ENCODE data around the gene RFPL3. TPM values are rescaled to one million over a fixed set of nuclear protein-coding genes. Genes with fewer than 3 reads are reported as not detected.

The RFPL3 gene
- total and polyA plus RNA-seq, 2 experiments from 2014 or later = not detected

- H3K4me3 ChIP-seq = no peak overlapping the region
- H3K4me1 Mint-ChIP-seq = peaks cover 20% of the 10 kb centered on the region
- H4K20me1 ChIP-seq (replicated peaks; ENCODE audit: insufficient read depth) = no peaks in the 10 kb centered on the region
- H3K27me3 ChIP-seq (ENCODE audit: insufficient read depth) = no peaks in the 10 kb centered on the region
- no peak overlapping the region for H3K27ac ChIP-seq (ENCODE audit: low read depth)
- peaks cover 4% of the 10 kb centered on the region for H3K4me1 ChIP-seq (ENCODE audit: insufficient read depth)
- H3K9me3 Mint-ChIP-seq = peaks cover 15% of the 10 kb centered on the region
- no peak for TF ChIP-seq REST (IDR thresholded peaks at IDR 0.05; ENCODE audit: unreplicated experiment)
- no peak for TF ChIP-seq STAT1 (IDR thresholded peaks at IDR 0.05; ENCODE audit: unreplicated experiment)
- TF ChIP-seq ZNF462 (CRISPR knock-in tag; IDR thresholded peaks at IDR 0.05) = no peak
- TF ChIP-seq ZNF114 (CRISPR knock-in tag; IDR thresholded peaks at IDR 0.05) = no peak
- TF ChIP-seq JUNB (IDR thresholded peaks at IDR 0.05; ENCODE audit: unreplicated experiment) = no peak
- TF ChIP-seq CREB1 (CRISPR knock-in tag; IDR thresholded peaks at IDR 0.05; ENCODE audit: low read depth) = no peak
- TF ChIP-seq ETS1 (IDR thresholded peaks at IDR 0.05) = no peak
- H3K4me2 ChIP-seq = no peak overlapping the region
- no peak overlapping the region for H3K4me3 Mint-ChIP-seq
- no peaks in the 10 kb centered on the region for H3K9me2 ChIP-seq (ENCODE audit: insufficient read depth)
- DNase-seq (ENCODE audit: low spot score) (no peak), ATAC-seq (no peak)
- no peaks in the 10 kb centered on the region for H3K79me2 ChIP-seq (replicated peaks; ENCODE audit: insufficient read depth)
- H3F3A ChIP-seq (replicated peaks; ENCODE audit: low read depth) = no peaks in the 10 kb centered on the region
- H2AFZ ChIP-seq = no peak overlapping the region
- no peaks in the 10 kb centered on the region for H3K36me3 ChIP-seq (ENCODE audit: insufficient read depth)
- H3K36me3 Mint-ChIP-seq (ENCODE audit: low read depth) = peaks cover 17% of the 10 kb centered on the region
- peaks cover 24% of the 10 kb centered on the region for H3K27me3 Mint-ChIP-seq (ENCODE audit: insufficient read depth, low read depth, poor library complexity)
- no peak overlapping the region for H3K27ac Mint-ChIP-seq
Observed at GRCh38 chr22:32329202-32329645, 28.4 kb upstream of the RFPL3 start.

Data from GM23338 (cell line).